SK-N-SH (cell line): ENCODE results near the gene TFIP11. TPM values are rescaled to one million over a fixed set of nuclear protein-coding genes. Genes with fewer than 3 reads are reported as not detected.

Experiments used
- CTCF ChIA-PET: fragments of 300-600, 350-600 bp; formaldehyde crosslinking; extraction: SDS; loops from one replicate; lab custom pipeline; 2021; lab: Yijun Ruan, JAX
- POLR2A ChIA-PET: fragments of 350-600 bp; sonication (Branson Sonifier 250); formaldehyde crosslinking; extraction: SDS; loops from one replicate; lab custom pipeline; 2020; ENCODE audit warnings: antibody characterized with exemption, inconsistent platforms; lab: Yijun Ruan, JAX
- DNase-seq: peaks from one replicate; pipeline ENCODE4 v3.0.0; 2012
- H2AFZ ChIP-seq: fragments of 200-600 bp; sonication (generic); 2 replicates; pipeline ENCODE4 v1.8.1; 2016; ENCODE audit warnings: antibody characterized with exemption, mild to moderate bottlenecking, low read depth
- H3F3A ChIP-seq: fragments of 200-600 bp; sonication (generic); replicated peaks from 2 replicates; pipeline ENCODE3; 2016; ENCODE audit warnings: antibody characterized with exemption, mild to moderate bottlenecking; ENCODE audit not compliant: insufficient read depth
- H3K27ac ChIP-seq, 2 experiments: fragments of 200-500 bp in 1 of 2; fragments of 200-600 bp in 1 of 2; sonication (Bioruptor generic) in 1 of 2; sonication (generic), shearing (Covaris generic) in 1 of 2; 2 replicates each; pipeline versions ENCODE4 v1.5.1 to v1.6.1; 2014 to 2016; ENCODE audit warnings: low read depth in 2 of 2, inconsistent platforms in 1 of 2, low read length in 1 of 2, mild to moderate bottlenecking in 1 of 2, mixed read lengths in 1 of 2
- H3K27me3 ChIP-seq: fragments of 200-600 bp; sonication (generic), shearing (Covaris generic); 2 replicates; pipeline ENCODE4 v1.6.1; 2016; ENCODE audit warnings: mixed run types; ENCODE audit not compliant: insufficient read depth
- H3K36me3 ChIP-seq, 2 experiments: fragments of 200-500 bp in 1 of 2; fragments of 200-600 bp in 1 of 2; sonication (Bioruptor generic) in 1 of 2; sonication (generic) in 1 of 2; replicated peaks in 1 of 2; 2 replicates each; pipeline versions ENCODE3 to v1.5.1; 2014 to 2016; ENCODE audit warnings: low read length in 1 of 2, mild to moderate bottlenecking in 1 of 2; ENCODE audit not compliant: insufficient read depth in 2 of 2, control insufficient read depth in 1 of 2
- H3K4me1 ChIP-seq, 2 experiments: fragments of 200-500 bp in 1 of 2; fragments of 200-600 bp in 1 of 2; sonication (Bioruptor generic) in 1 of 2; sonication (generic), shearing (Covaris generic) in 1 of 2; 2 replicates each; pipeline versions ENCODE4 v1.5.1 to v1.6.1; 2014 to 2016; ENCODE audit warnings: low read depth in 1 of 2, low read length in 1 of 2, mixed run types in 1 of 2; ENCODE audit not compliant: insufficient read depth in 2 of 2, control insufficient read depth in 1 of 2
- H3K4me2 ChIP-seq: fragments of 200-600 bp; sonication (generic), shearing (Covaris generic); 2 replicates; pipeline ENCODE4 v1.6.1; 2017; ENCODE audit warnings: mixed run types
- H3K4me3 ChIP-seq, 2 experiments: fragments of 200-500 bp in 1 of 2; fragments of 200-600 bp in 1 of 2; sonication (Bioruptor generic) in 1 of 2; sonication (generic), shearing (Covaris generic) in 1 of 2; 2 replicates each; pipeline versions ENCODE4 v1.5.1 to v1.8.1; 2014 to 2016; ENCODE audit warnings: low read depth in 2 of 2, inconsistent platforms in 1 of 2, low read length in 1 of 2, mild to moderate bottlenecking in 1 of 2, mixed read lengths in 1 of 2, moderate library complexity in 1 of 2
- H3K79me2 ChIP-seq: fragments of 200-600 bp; sonication (generic); 2 replicates; pipeline ENCODE4 v1.8.1; 2017; ENCODE audit warnings: mild to moderate bottlenecking; ENCODE audit not compliant: insufficient read depth
- H3K9ac ChIP-seq: fragments of 200-600 bp; sonication (generic); 2 replicates; pipeline ENCODE4 v1.6.1; 2017; ENCODE audit warnings: mixed run types
- H3K9me2 ChIP-seq: fragments of 200-600 bp; sonication (generic); 2 replicates; pipeline ENCODE4 v1.6.1; 2017; ENCODE audit warnings: mixed run types
- H3K9me3 ChIP-seq: fragments of 200-600 bp; sonication (generic); 2 replicates; pipeline ENCODE4 v1.6.1; 2017; ENCODE audit warnings: mixed run types, mild to moderate bottlenecking, moderate library complexity
- H4K20me1 ChIP-seq: fragments of 200-600 bp; sonication (generic); 2 replicates; pipeline ENCODE4 v1.6.1; 2017; ENCODE audit warnings: mild to moderate bottlenecking, mixed run types; ENCODE audit not compliant: insufficient read depth
- CHD2 ChIP-seq: fragments of 150-350 bp; IDR thresholded peaks from 2 replicates; pipeline ENCODE4 v1.6.1; 2018; ENCODE audit warnings: low read length; ENCODE audit not compliant: partially characterized antibody
- EZH2phosphoT487 ChIP-seq: fragments of 200-600 bp; sonication (generic); IDR thresholded peaks from 2 replicates; pipeline ENCODE4 v1.6.1; 2017; ENCODE audit warnings: low read depth, mixed run types, mild to moderate bottlenecking, antibody characterized with exemption, moderate library complexity, borderline replicate concordance
- MEF2A ChIP-seq: IDR thresholded peaks from 2 replicates; pipeline ENCODE4 v1.4.0; 2012; ENCODE audit warnings: low read depth, borderline replicate concordance
- RAD21 ChIP-seq: IDR thresholded peaks from 2 replicates; pipeline ENCODE4 v1.6.1; 2012; ENCODE audit warnings: mild to moderate bottlenecking, low read length
- RXRA ChIP-seq: IDR thresholded peaks from 2 replicates; pipeline ENCODE4 v1.4.0; 2012; ENCODE audit warnings: low read depth, mild to moderate bottlenecking, borderline replicate concordance
- SIN3A ChIP-seq: IDR thresholded peaks from 2 replicates; pipeline ENCODE4 v1.6.1; 2012; ENCODE audit warnings: low read depth, mild to moderate bottlenecking, low read length, moderate library complexity, borderline replicate concordance
- TEAD4 ChIP-seq: IDR thresholded peaks from 2 replicates; pipeline ENCODE4 v1.4.0; 2012; ENCODE audit warnings: mild to moderate bottlenecking, borderline replicate concordance; ENCODE audit not compliant: insufficient read depth
- USF1 ChIP-seq: IDR thresholded peaks from 2 replicates; pipeline ENCODE4 v1.4.0; 2012; ENCODE audit warnings: low read depth, borderline replicate concordance
- USF2 ChIP-seq: fragments of 150-350 bp; IDR thresholded peaks from 2 replicates; pipeline ENCODE4 v1.6.1; 2017; ENCODE audit warnings: antibody characterized with exemption, low read length, low read depth, borderline replicate concordance
- WGBS: methylation state at CpG from one replicate; pipeline ENCODE4 v1.1.6; 2017; ENCODE audit warnings: low lambda C conversion rate; 5-methylcytosine and 5-hydroxymethylcytosine counted together
- polyA plus RNA-seq, 3 experiments: library from polyadenylated mRNA; depleted of rRNA; stranded (reverse); fragments of >200 nt; gene quantifications; 2 replicates each; pipeline ENCODE4 v1.2.3, GENCODE V29; 2012

The TFIP11 gene
- polyA plus RNA-seq, 1 of the 3 experiments (the other 2 are of a cell fraction), result 32.8 TPM

GRCh38 chr22:26525946-26526564, 13.8 kb upstream of the TFIP11 start:
- no peaks in the 10 kb centered on the region for H3K27me3 ChIP-seq
- POLR2A ChIA-PET, result no interaction called here
- 84% methylated on average over 7 of the region's 7 CpGs for WGBS
- H3K9me2 ChIP-seq, result no peaks in the 10 kb centered on the region
- no peaks in the 10 kb centered on the region for H3K4me1 ChIP-seq
- H3K9ac ChIP-seq, result no peak overlapping the region
- no peaks in the 10 kb centered on the region for H3K9me3 ChIP-seq
- TF ChIP-seq USF1 (no peak), RAD21 (no peak), CHD2 (no peak), EZH2phosphoT487 (no peak), RXRA (no peak)
- peaks cover 3% of the 10 kb centered on the region for H3F3A ChIP-seq
- no peak for DNase-seq
- H3K4me2 ChIP-seq, result no peak overlapping the region
- no peaks in the 10 kb centered on the region for H4K20me1 ChIP-seq
- no peak overlapping the region for H3K4me3 ChIP-seq
- H3K79me2 ChIP-seq, result no peaks in the 10 kb centered on the region
- H2AFZ ChIP-seq, result no peak overlapping the region
- H3K36me3 ChIP-seq, result peaks cover 7 to 34% of the 10 kb centered on the region in 2 experiments
- no peak overlapping the region for H3K27ac ChIP-seq
- CTCF ChIA-PET, result no interaction called here

GRCh38 chr22:26524870-26525269, 12.6 kb upstream of the TFIP11 start:
- no peaks in the 10 kb centered on the region for H3K27me3 ChIP-seq
- H4K20me1 ChIP-seq, result no peaks in the 10 kb centered on the region
- no peak overlapping the region for H3K4me3 ChIP-seq
- DNase-seq, result no peak
- peaks cover 3% of the 10 kb centered on the region for H3F3A ChIP-seq
- H2AFZ ChIP-seq, result no peak overlapping the region
- no peaks in the 10 kb centered on the region for H3K9me3 ChIP-seq
- H3K36me3 ChIP-seq, result peaks cover 7 to 27% of the 10 kb centered on the region in 2 experiments
- H3K27ac ChIP-seq, result no peak overlapping the region
- no peaks in the 10 kb centered on the region for H3K4me1 ChIP-seq
- CTCF ChIA-PET, result no interaction called here
- no peaks in the 10 kb centered on the region for H3K9me2 ChIP-seq
- H3K79me2 ChIP-seq, result no peaks in the 10 kb centered on the region
- WGBS, result 91% methylated on average over 4 of the region's 4 CpGs
- H3K4me2 ChIP-seq, result no peak overlapping the region
- POLR2A ChIA-PET, result no interaction called here
- TF ChIP-seq MEF2A (no peak), RAD21 (no peak), SIN3A (no peak), USF2 (no peak)
- TF ChIP-seq, all 33 proteins: peak for 0
- no peak overlapping the region for H3K9ac ChIP-seq

- TF ChIP-seq TEAD4, result no peak
- Histone ChIP-seq H3K4me1 (no peaks in the 10 kb centered on the region), H3F3A (peaks cover 3% of the 10 kb centered on the region), H3K36me3 (peaks cover 7 to 19% of the 10 kb centered on the region in 2 experiments), H3K9me2 (no peaks in the 10 kb centered on the region), H3K4me3 (no peak overlapping the region), H3K9me3 (no peaks in the 10 kb centered on the region), H4K20me1 (no peaks in the 10 kb centered on the region), H3K4me2 (no peak overlapping the region), H3K9ac (no peak overlapping the region), H3K27ac (no peak overlapping the region), H3K27me3 (no peaks in the 10 kb centered on the region), H3K79me2 (no peaks in the 10 kb centered on the region), H2AFZ (no peak overlapping the region)
- no peak for DNase-seq
- WGBS, result 89% methylated on average over 4 of the region's 4 CpGs
- CTCF ChIA-PET, result interaction anchor here (0.7 to 1.5 kb wide), 4 partner anchors 8 to 178 kb away, joined by 3 read pairs; no protein-coding TSS in a partner anchor
- POLR2A ChIA-PET, result no interaction called here
Observed at GRCh38 chr22:26522592-26522991, 10.3 kb upstream of the TFIP11 start.
